Activated naive CD4-positive, alpha-beta T cell treated with anti-CD3 and anti-CD28 coated beads for 36 hours (primary cell): ENCODE measurements around the gene PPFIA3. TPM values are rescaled to one million over a fixed set of nuclear protein-coding genes. Genes with fewer than 3 reads are reported as not detected.
A peak's percentile ranks its signal among the peaks of the same experiment; 100 is the strongest.
"Not testable (repeated sequence)": the region's sequence is repeated elsewhere in the genome, so short reads cannot be mapped to it uniquely, and the experiment has no call there.

Experiments used
- CTCF ChIA-PET: fragments of 350-600 bp; sonication (Branson Sonifier 250); formaldehyde crosslinking; loops from one replicate; lab custom pipeline; 2021; ENCODE audit warnings: antibody characterized with exemption; lab: Charles Lee
- DNase-seq: peaks from one replicate; pipeline ENCODE4 v3.0.0-alpha.2; 2020
- H3K27ac Mint-ChIP-seq: one replicate; pipeline ENCODE4 v1.8.0; 2021; ENCODE audit warnings: mild to moderate bottlenecking, mixed read lengths
- H3K27me3 Mint-ChIP-seq: one replicate; pipeline ENCODE4 v1.8.0; 2021; ENCODE audit warnings: low read depth, mixed read lengths
- H3K36me3 Mint-ChIP-seq: one replicate; pipeline ENCODE4 v1.8.0; 2021; ENCODE audit warnings: low read depth, mixed read lengths
- H3K4me1 Mint-ChIP-seq: one replicate; pipeline ENCODE4 v1.8.0; 2021; ENCODE audit warnings: low read depth, mixed read lengths
- H3K4me3 Mint-ChIP-seq: one replicate; pipeline ENCODE4 v1.8.0; 2021; ENCODE audit warnings: mild to moderate bottlenecking, moderate library complexity, mixed read lengths
- H3K9me3 Mint-ChIP-seq: one replicate; pipeline ENCODE4 v1.8.0; 2021; ENCODE audit warnings: mixed read lengths
- intact Hi-C: fragments of 100-400 bp; cut with micrococcal nuclease; formaldehyde crosslinking; loops from one replicate; pipeline ENCODE4 v1.15.1; 2023
- total RNA-seq, 2 experiments: library from RNA; stranded (reverse); gene quantifications; one replicate each; pipeline ENCODE4 v1.2.3, GENCODE V29; 2021

PPFIA3 gene
- total RNA-seq, result 1 to 10 TPM; 4.6 to 4.9 TPM

DNA sequence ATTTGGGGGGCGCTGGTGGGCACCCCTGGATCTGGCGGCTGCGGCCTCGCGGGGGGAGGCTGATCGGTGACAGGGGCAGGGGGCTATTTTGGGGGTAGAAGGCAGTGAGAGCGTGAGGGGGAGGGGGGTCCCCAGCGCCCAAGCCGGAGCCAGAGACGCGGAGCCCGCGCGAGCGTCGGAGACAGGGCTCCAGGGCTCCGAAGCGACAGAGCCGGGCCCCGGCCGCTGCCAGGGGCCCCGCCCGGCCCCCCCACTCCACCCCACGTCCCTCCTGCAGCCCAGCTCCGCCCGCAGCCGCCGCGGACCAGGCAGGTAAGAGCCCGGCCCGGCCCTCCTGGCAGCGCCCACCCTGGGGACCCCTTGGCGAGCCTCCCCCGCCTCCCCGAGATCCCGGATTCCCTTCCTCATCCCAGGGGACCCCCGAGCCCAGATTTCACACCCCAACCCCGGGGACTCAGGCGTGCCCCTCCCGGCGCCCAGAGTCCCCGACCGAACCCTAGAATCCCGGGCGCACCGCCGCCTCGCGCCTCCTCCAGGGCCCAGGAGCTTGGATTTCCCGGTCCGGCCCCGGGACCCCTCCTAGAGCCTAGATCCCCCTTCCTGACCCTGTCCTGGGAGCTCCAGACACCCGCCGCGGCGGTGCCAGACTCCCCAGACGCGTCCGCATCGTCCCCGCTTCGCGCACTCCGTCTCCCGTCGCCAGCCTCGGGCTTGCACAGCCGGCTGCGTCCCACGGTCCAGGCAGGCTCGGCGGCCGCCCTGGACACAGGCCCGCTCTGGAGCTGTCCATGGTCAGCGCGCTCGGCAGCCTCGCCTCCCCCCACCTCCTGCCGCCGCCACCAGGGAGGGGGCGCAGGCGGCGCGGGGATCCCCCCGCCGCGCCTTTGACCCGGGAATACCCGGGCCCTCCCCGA lies at the start of gene PPFIA3:
PPFIA3 (plus strand) TSS at position 134 of the 914 bp plus-strand sequence. CDS start 8,330 bp downstream, outside the sequence.
- peaks cover 29% of the 10 kb centered on the region for H3K4me1 Mint-ChIP-seq
- peak within 1 kb of the TSS; percentile 83 for H3K4me3 Mint-ChIP-seq
- CTCF ChIA-PET, result interaction anchor here (1.1 kb wide), 1 partner anchor 13 kb away, joined by 3 read pairs; no protein-coding TSS in a partner anchor
- H3K36me3 Mint-ChIP-seq, result no peaks in the 10 kb centered on the region
- H3K27me3 Mint-ChIP-seq, result peaks cover 7% of the 10 kb centered on the region
- H3K9me3 Mint-ChIP-seq, result no peaks in the 10 kb centered on the region
- DNase-seq, result no peak
- intact Hi-C loops, result loop anchor here (1.0 to 10.0 kb wide), 5 partner anchors 9 to 335 kb away; partner anchors contain the start of genes ALDH16A1, PIH1D1, PPP1R15A and SNRNP70
- peak within 1 kb of the TSS; percentile 86 for H3K27ac Mint-ChIP-seq

DNA sequence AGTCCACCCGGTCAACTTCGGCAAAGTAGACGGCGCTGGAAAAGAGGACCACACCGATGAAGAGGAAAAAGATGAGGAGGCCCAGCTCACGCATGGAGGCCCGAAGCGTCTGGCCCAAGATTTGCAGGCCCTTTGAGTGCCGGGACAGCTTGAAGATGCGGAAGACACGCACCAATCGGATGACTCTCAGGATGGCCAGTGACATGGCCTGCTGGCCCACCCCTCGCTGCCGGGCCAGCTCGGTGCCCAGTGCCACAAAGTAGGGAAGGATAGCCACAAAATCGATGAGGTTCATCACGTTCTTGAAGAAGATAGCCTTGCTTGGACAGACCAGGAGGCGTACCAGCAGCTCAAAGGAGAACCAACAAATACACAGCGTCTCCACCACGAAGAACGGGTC lies 48.9 kb upstream of the PPFIA3 start:
- CTCF ChIA-PET, result interaction anchor here (1.0 to 2.1 kb wide), 3 partner anchors 28 to 76 kb away, joined by 3 to 6 read pairs (median 3); no protein-coding TSS in a partner anchor
- H3K4me3 Mint-ChIP-seq, result no peak overlapping the region
- no peak for DNase-seq
- H3K9me3 Mint-ChIP-seq, result no peaks in the 10 kb centered on the region
- peaks cover 9% of the 10 kb centered on the region for H3K4me1 Mint-ChIP-seq
- H3K27me3 Mint-ChIP-seq, result peaks cover 61% of the 10 kb centered on the region
- intact Hi-C loops, result loop anchor here (10.0 kb wide), 1 partner anchor 154 kb away; no protein-coding TSS in a partner anchor
- no peak overlapping the region for H3K27ac Mint-ChIP-seq
- H3K36me3 Mint-ChIP-seq, result peaks cover 1% of the 10 kb centered on the region

DNA sequence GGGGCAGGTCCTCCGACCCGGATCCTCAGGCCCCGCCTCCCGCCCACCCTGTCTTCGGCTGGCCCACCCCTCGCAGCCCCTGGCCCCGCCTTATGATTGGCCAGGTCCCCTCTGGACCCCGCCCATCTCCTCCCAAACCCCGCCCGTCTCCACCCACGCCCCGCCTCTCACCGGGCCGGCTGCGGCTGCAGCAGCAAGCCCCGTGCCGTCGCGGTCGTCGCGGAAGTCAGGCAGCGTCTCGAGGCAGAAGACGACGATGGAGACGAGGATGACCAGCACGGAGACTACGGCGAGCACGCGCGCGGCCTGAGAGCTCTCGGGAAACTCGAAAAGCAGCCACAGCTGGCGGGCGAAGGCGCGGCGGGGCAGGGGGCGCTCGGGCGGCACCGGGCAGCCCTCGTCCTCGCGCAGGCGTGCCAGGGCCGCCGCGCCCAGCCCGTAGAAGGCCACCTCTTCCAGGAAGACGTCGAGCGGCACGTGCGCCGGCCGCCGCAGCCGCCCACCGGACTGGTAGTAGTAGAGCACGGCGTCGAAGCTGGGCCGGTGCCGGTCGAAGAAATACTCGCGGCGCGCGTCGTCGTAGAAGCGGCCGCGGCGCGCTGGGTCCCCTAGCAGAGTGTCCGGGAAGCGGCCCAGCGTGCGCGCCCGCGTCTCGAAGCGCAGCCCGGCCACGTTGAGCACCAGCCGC lies 47.3 kb upstream of the PPFIA3 start:
- DNase-seq, result peak; percentile 23
- Mint-ChIP-seq H3K4me1 (peaks cover 9% of the 10 kb centered on the region), H3K9me3 (no peaks in the 10 kb centered on the region), H3K27ac (no peak overlapping the region), H3K4me3 (no peak overlapping the region), H3K27me3 (peaks cover 50% of the 10 kb centered on the region), H3K36me3 (peaks cover 1% of the 10 kb centered on the region)
- CTCF ChIA-PET, result no interaction called here
- intact Hi-C loops, result loop anchor here (10.0 kb wide), 1 partner anchor 153 kb away; no protein-coding TSS in a partner anchor

DNA sequence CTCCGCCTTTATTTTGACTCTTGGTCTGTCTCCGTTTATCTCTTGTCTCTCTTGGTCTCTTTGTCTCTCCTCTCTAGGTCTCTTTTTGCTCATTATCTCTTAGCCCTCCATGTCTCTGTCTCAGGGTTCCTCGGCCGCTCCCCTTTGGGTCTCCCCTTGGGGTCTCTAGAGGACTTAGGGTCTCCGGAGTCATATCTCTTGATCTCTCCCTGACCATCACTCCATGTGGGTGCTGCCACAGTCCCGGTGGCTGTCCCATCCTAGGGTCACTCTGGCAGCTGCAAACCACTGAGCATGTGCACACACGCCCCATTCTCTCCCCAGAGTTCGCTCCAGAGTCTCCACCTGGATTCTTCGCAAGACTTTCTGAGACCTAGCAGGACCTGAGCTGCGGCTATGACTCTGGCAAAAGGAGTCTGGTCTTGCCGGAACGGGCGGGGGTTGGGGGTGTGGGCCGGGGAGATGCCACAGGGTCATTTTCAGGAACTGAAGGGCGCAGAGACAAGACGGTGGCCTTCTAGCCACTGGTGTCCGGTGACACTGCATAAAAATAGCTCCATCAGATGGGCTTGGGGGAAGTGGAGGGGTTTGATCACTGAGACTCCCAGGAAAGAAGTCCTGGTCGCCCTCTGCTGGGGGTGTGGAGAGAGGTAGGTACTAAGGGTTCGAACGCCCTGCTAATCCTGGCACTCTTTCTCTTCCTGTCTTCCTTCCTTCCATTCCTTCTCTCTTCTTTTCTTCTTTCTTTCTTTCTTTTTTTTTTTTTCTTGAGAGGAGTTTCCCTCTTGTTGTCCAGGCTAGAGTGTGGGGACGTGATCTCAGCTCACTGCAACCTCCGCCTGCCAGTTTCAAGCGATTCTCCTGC lies 45.6 kb upstream of the PPFIA3 start:
- Mint-ChIP-seq H3K9me3 (no peaks in the 10 kb centered on the region), H3K27me3 (peaks cover 43% of the 10 kb centered on the region), H3K27ac (no peak overlapping the region), H3K4me3 (no peak overlapping the region), H3K36me3 (peaks cover 1% of the 10 kb centered on the region), H3K4me1 (peaks cover 9% of the 10 kb centered on the region)
- intact Hi-C loops, result loop anchor here (2.0 to 10.0 kb wide), 2 partner anchors 71 to 151 kb away; no protein-coding TSS in a partner anchor
- CTCF ChIA-PET, result interaction anchor here (0.6 to 1.6 kb wide), 3 partner anchors 16 to 223 kb away, joined by 3 to 5 read pairs (median 4); partner anchors contain the start of gene CGB7
- peak; percentile 26 for DNase-seq

DNA sequence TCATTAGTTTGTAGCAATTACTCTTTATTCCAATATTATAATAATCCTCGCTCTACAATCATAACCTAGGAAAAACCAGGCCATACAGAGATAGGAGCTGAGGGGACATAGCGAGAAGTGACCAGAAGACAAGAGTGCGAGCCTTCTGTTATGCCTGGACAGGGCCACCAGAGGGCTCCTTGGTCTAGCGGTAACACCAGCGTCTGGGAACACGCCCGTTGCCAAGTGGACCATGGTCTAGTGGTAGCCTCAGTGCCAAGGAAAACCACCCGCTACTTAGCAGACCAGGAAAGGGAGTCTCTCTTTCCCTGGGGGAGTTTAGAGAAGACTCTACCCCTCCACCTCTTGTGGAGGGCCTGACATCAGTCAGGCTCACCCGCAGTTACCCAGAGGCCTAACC lies 44.5 kb upstream of the PPFIA3 start:
- H3K27me3 Mint-ChIP-seq, result peaks cover 36% of the 10 kb centered on the region
- H3K36me3 Mint-ChIP-seq, H3K4me1 Mint-ChIP-seq, H3K4me3 Mint-ChIP-seq, H3K9me3 Mint-ChIP-seq, H3K27ac Mint-ChIP-seq: not testable (repeated sequence)
- intact Hi-C loops, result loop anchor here (1.0 to 10.0 kb wide), 3 partner anchors 70 to 150 kb away; no protein-coding TSS in a partner anchor
- CTCF ChIA-PET, result interaction anchor here (0.6 to 1.6 kb wide), 5 partner anchors 17 to 222 kb away, joined by 3 to 5 read pairs (median 4); partner anchors contain the start of gene CGB7
- DNase-seq, result peak; percentile 48

DNA sequence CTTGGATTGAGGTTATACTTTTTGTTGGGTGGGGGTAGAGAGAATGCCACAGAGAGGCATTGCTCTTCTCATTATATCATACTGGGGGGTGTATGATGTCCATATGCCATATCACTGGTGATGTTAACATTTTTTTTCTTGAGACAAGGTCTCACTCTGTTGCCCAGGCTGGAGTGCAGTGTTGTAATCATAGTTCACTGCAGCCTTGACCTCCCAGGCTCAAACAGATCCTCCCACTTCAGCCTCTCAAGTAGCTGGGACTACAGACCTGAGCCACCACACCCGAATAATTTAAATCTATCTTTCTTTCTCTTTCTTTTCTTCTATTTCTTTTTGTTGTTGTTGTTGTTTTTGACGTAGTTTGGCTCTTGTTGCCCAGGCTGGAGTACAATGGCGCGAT lies 39.0 kb upstream of the PPFIA3 start:
- peaks cover 5% of the 10 kb centered on the region for H3K4me1 Mint-ChIP-seq
- H3K27me3 Mint-ChIP-seq, result peaks cover 4% of the 10 kb centered on the region
- peaks cover 2% of the 10 kb centered on the region for H3K36me3 Mint-ChIP-seq
- no peaks in the 10 kb centered on the region for H3K9me3 Mint-ChIP-seq
- DNase-seq, result no peak
- no peak overlapping the region for H3K4me3 Mint-ChIP-seq
- intact Hi-C loops, result no loop called here
- H3K27ac Mint-ChIP-seq, result no peak overlapping the region
- CTCF ChIA-PET, result interaction anchor here (0.7 kb wide), 1 partner anchor 17 kb away, joined by 3 read pairs; no protein-coding TSS in a partner anchor

DNA sequence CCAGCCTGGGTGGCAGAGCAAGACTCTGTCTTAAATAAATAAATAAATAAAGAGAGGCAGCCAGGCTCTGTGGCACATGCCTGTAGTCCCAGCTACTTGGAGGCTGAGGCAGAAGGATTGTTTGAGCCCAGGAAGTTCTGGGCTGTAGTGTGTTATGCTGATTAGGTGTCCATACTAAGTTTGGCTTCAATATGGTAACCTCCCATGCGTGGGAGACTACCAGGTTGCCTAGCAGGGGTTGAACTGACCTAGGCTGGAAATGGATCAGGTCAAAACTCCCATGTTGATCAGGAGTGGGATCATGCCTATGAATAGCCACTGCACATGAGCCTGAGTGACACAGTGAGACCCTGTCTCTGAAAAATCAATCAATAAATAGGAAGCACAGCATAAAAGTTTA lies 38.1 kb upstream of the PPFIA3 start:
- H3K27ac Mint-ChIP-seq, result no peak overlapping the region
- H3K9me3 Mint-ChIP-seq, result no peaks in the 10 kb centered on the region
- peaks cover 8% of the 10 kb centered on the region for H3K36me3 Mint-ChIP-seq
- no peak for DNase-seq
- intact Hi-C loops, result no loop called here
- no peak overlapping the region for H3K4me3 Mint-ChIP-seq
- H3K27me3 Mint-ChIP-seq, result no peaks in the 10 kb centered on the region
- peaks cover 9% of the 10 kb centered on the region for H3K4me1 Mint-ChIP-seq
- CTCF ChIA-PET, result interaction anchor here (0.7 to 1.2 kb wide), 2 partner anchors 16 to 33 kb away, joined by 3 read pairs; partner anchors contain the start of gene LIN7B

DNA sequence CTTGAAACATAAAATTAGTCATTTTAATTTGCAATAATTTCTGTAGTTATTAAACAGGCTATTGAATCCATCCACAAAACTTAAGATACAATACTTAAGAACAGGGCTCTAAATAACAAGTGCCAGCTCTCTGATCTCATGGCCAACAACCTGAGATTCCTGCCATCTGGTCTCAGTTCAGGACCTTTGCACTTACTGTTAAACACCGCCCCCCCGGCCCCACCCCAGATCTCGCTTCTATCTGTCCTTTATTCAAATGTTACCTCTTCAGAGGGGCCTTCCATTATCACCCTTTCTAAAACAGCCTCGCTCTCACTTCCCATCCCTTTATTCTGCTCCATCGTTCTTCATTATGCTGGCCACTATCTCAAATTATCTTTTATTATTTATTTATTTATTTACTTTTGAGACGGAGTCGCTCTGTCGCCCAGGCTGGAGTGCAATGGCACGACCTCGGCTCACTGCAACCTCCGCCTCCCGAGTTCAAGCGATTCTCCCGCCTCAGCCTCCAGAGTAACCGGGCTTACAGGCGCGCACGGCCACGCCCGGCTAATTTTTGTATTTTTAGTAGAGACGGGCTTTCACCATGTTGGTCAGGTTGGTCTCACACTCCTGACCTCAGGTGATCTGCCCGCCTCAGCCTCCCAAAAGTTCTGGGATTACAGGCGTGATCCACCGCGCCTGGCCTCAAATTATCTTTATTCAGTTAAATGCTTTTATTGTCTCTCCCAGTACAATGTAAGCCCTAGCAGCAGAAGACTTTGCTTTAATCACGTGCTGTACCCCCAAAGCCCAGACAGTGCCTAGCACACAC lies 34.9 kb upstream of the PPFIA3 start:
- CTCF ChIA-PET, result no interaction called here
- H3K36me3 Mint-ChIP-seq, result peaks cover 26% of the 10 kb centered on the region
- H3K27ac Mint-ChIP-seq, result peak overlapping the region; percentile 93
- no peaks in the 10 kb centered on the region for H3K9me3 Mint-ChIP-seq
- peaks cover 30% of the 10 kb centered on the region for H3K4me1 Mint-ChIP-seq
- peak overlapping the region; percentile 96 for H3K4me3 Mint-ChIP-seq
- no peak for DNase-seq
- no peaks in the 10 kb centered on the region for H3K27me3 Mint-ChIP-seq
- intact Hi-C loops, result loop anchor here (1.0 to 5.0 kb wide), 6 partner anchors 30 to 369 kb away; partner anchors contain the start of genes ALDH16A1, C19orf73, LIN7B and NUCB1

DNA sequence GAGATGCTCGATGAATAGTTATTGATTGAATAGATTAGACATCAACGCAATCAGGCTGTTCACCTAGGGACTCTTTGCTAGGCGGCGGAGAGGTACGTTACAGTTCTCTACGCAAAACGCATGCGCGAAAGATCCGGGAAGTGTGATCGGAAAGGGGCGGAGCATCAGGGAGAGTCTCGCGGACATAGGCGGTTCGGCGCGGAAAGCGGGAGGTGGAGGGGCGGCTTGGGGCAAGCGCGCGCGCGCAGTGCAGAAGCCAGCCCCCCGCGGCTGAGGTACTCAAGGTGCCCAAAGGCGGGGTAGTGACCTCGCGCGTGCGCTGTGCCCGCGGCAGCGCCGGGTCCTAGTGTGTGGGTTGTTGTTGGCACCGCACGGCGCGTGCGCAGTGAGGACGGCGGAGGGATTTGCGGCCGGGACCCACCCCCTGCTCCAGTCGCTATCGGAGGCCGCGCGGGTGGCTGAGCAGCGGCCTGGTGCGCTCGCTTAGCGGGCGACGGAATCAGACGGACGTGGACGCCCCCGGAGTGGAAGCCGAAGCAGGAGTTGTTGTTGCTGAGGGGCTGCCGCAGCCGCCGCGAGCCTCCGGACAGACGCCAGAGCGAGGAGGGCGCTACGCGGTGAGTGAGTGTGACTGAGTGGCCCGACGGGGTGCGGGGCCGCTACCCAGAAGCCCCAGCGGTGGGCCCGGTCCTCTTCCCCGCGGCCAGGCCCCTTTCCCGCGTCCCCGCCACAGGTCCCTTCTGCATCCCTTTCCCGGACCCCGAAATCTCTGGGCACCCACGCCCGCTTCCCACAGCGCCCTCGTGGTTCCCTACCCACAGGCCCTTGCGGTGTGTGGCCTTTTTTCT lies 34.1 kb upstream of the PPFIA3 start, which contains the start of gene SNRNP70:
SNRNP70 (plus strand) TSS at position 432 of the 848 bp plus-strand sequence. CDS start 964 bp downstream, outside the sequence.
- peak within 1 kb of the TSS; percentile 96 for H3K4me3 Mint-ChIP-seq
- peak within 1 kb of the TSS; percentile 93 for H3K27ac Mint-ChIP-seq
- intact Hi-C loops, result loop anchor here (1.0 to 5.0 kb wide), 6 partner anchors 29 to 368 kb away; partner anchors contain the start of genes ALDH16A1, C19orf73, LIN7B and NUCB1
- peaks cover 31% of the 10 kb centered on the region for H3K4me1 Mint-ChIP-seq
- CTCF ChIA-PET, result interaction anchor here (1.5 kb wide), 1 partner anchor 21 kb away, joined by 3 read pairs; no protein-coding TSS in a partner anchor
- DNase-seq, result peak; percentile 99
- H3K9me3 Mint-ChIP-seq, result no peaks in the 10 kb centered on the region
- no peaks in the 10 kb centered on the region for H3K27me3 Mint-ChIP-seq
- H3K36me3 Mint-ChIP-seq, result peaks cover 30% of the 10 kb centered on the region

DNA sequence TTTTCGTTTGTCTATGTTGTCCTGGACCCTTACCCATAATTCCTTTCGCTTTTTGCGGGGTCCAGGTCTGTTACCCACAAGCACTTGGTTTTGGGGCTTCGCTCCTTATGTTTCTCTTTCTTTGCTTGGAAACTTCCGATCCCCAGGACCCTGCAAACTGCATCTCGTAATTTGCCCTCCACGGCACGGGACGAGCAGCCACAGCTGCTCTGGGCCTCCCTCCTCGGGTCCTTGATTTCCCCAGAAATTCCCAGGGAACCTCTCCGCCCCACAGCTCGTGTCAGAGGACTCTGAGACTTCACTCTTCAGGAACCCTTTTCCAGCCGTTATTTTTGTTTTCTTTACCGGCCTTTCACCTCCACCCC lies 33.5 kb upstream of the PPFIA3 start:
- H3K27ac Mint-ChIP-seq, result peak overlapping the region; percentile 93
- peak overlapping the region; percentile 96 for H3K4me3 Mint-ChIP-seq
- CTCF ChIA-PET, result interaction anchor here (1.5 kb wide), 1 partner anchor 21 kb away, joined by 3 read pairs; no protein-coding TSS in a partner anchor
- no peaks in the 10 kb centered on the region for H3K9me3 Mint-ChIP-seq
- intact Hi-C loops, result loop anchor here (1.0 to 5.0 kb wide), 6 partner anchors 28 to 367 kb away; partner anchors contain the start of genes ALDH16A1, C19orf73, LIN7B and NUCB1
- H3K36me3 Mint-ChIP-seq, result peaks cover 36% of the 10 kb centered on the region
- no peaks in the 10 kb centered on the region for H3K27me3 Mint-ChIP-seq
- H3K4me1 Mint-ChIP-seq, result peaks cover 37% of the 10 kb centered on the region
- no peak for DNase-seq
